GM06990 (cell line): ENCODE data around the gene FHOD3.

ENCODE experiments used
- DNase-seq: peaks from one replicate; pipeline ENCODE4 v3.0.0-alpha.2; 2011; ENCODE audit not compliant: insufficient read length; ENCODE audit errors: extremely low read depth
- H3K27me3 ChIP-seq: replicated peaks from 2 replicates; pipeline ENCODE4 v1.6.0; 2011; ENCODE audit warnings: low read length; ENCODE audit not compliant: control insufficient read depth, insufficient read depth
- H3K36me3 ChIP-seq: 2 replicates; pipeline ENCODE4 v1.5.1; 2011; ENCODE audit warnings: low read length; ENCODE audit not compliant: control insufficient read depth, insufficient read depth
- H3K4me3 ChIP-seq: replicated peaks from 2 replicates; pipeline ENCODE4 v1.5.1; 2011; ENCODE audit warnings: low read depth, mild to moderate bottlenecking, control low read depth, low read length
- CTCF ChIP-seq: IDR thresholded peaks from 2 replicates; pipeline ENCODE4 v1.5.1; 2011; ENCODE audit warnings: low read length, control low read depth, mild to moderate bottlenecking, inconsistent platforms; ENCODE audit not compliant: insufficient read depth, poor library complexity, severe bottlenecking

The FHOD3 gene

GRCh38 chr18:36456622-36457021, 159.1 kb downstream of the FHOD3 start:
- no peak for DNase-seq
- Histone ChIP-seq H3K4me3 (no peak overlapping the region), H3K27me3 (no peaks in the 10 kb centered on the region), H3K36me3 (no peaks in the 10 kb centered on the region)
- TF ChIP-seq CTCF, result no peak

- Histone ChIP-seq H3K36me3 (no peaks in the 10 kb centered on the region), H3K27me3 (no peaks in the 10 kb centered on the region), H3K4me3 (no peak overlapping the region)
- TF ChIP-seq CTCF, result no peak
- DNase-seq, result no peak
Observed at GRCh38 chr18:36457683-36458082, 160.2 kb downstream of the FHOD3 start.

GRCh38 chr18:36458306-36458705, 160.8 kb downstream of the FHOD3 start:
- TF ChIP-seq CTCF, result no peak
- DNase-seq, result no peak
- H3K4me3 ChIP-seq, result no peak overlapping the region
- H3K27me3 ChIP-seq, result no peaks in the 10 kb centered on the region
- no peaks in the 10 kb centered on the region for H3K36me3 ChIP-seq

GRCh38 chr18:36459203-36459602, 161.7 kb downstream of the FHOD3 start:
- TF ChIP-seq CTCF, result no peak
- Histone ChIP-seq H3K4me3 (no peak overlapping the region), H3K27me3 (no peaks in the 10 kb centered on the region), H3K36me3 (no peaks in the 10 kb centered on the region)
- no peak for DNase-seq

GRCh38 chr18:36459786-36460185, 162.3 kb downstream of the FHOD3 start:
- no peak for TF ChIP-seq CTCF
- Histone ChIP-seq H3K4me3 (no peak overlapping the region), H3K27me3 (no peaks in the 10 kb centered on the region), H3K36me3 (no peaks in the 10 kb centered on the region)
- DNase-seq, result no peak

GRCh38 chr18:36460324-36460850, 162.9 kb downstream of the FHOD3 start:
- no peak for TF ChIP-seq CTCF
- Histone ChIP-seq H3K4me3 (no peak overlapping the region), H3K27me3 (no peaks in the 10 kb centered on the region), H3K36me3 (no peaks in the 10 kb centered on the region)
- no peak for DNase-seq
